ENCODE measurements around the gene GAS7.

The GAS7 gene

DNA sequence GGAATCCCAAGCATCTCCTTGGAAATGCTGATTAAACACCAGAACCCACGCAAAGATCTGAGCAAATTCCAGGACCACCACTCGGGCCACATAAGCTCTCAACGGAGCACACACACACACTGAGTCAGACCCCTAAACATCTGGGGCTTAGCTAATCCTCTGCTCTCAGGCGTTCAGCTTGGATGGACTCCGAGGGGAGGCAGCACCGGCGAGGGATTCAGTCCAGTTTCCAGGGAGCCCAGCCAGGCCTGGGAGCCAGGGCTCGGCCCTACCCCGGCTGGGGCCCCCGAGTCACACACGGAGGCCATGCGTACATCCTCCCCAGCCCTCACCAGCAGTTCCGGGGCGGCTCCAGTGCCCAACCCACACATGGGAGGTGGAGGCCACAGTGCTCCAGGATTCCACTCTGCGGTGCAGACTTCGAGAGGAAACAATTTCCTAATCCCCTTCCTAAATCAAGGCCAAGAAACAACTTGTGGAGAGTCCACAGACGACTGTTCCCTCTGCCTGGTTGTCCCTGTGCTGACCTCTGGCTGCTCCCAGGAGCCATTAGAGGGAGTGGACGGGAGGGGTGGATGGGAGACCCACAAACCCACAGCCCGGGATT lies 70.5 kb downstream of the GAS7 start:
- DNase-seq: no peak

DNA sequence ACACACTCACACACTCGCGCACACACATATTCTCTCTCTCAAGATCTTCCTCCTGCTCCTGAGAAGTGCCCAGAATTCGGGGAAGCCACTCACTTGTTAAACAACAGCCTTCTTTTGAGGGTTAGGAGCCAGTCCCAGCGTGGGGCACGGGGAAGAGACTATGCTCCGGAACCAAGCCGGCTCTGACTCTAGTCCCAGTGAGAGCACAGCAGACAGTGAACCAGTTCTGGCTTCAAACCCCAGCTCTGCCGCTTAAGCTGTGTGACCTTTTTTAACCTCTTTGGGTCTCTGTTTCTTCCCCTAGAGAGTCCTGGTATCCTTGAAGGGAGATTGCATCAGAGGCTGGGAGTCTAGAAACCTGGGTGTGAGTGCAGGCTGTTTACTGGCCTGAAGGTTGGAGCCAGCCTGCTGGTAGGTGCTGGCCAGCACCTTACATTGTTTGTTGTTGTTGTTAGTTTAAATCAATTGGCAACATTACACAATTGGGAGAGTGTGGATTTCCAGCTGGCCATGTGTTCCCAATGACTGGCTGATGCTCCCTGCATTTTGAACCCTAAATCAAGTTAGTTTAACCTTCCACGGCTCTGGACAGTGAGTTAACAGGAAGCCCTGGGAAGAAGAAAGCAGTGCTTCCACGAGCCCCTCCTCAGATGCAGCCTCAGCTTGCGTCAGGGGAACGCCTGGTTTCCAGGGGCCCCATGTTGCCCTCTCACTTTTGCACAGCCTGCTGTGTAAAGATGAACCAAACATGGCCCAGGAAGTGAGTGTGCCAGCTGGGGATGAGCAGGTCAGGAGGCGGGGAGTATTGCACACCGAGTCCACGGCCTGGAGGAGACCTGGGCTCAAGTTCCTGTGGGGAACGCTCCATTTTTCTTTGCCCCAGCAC lies 71.5 kb downstream of the GAS7 start:
- DNase-seq: no peak

DNA sequence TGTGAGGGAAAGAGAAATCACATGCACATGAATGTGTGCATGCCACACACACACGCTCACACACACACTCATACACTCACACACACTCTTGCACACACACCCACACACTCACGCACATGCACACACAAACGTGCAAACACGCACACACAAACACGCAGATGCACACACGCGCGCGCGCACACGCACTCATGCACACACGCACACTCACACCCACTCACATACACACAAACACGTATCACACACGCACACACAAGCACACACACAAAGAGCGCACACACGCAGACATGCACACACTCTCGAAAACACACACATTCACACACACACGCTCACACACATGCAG lies 72.2 kb downstream of the GAS7 start:
- DNase-seq: no peak

DNA sequence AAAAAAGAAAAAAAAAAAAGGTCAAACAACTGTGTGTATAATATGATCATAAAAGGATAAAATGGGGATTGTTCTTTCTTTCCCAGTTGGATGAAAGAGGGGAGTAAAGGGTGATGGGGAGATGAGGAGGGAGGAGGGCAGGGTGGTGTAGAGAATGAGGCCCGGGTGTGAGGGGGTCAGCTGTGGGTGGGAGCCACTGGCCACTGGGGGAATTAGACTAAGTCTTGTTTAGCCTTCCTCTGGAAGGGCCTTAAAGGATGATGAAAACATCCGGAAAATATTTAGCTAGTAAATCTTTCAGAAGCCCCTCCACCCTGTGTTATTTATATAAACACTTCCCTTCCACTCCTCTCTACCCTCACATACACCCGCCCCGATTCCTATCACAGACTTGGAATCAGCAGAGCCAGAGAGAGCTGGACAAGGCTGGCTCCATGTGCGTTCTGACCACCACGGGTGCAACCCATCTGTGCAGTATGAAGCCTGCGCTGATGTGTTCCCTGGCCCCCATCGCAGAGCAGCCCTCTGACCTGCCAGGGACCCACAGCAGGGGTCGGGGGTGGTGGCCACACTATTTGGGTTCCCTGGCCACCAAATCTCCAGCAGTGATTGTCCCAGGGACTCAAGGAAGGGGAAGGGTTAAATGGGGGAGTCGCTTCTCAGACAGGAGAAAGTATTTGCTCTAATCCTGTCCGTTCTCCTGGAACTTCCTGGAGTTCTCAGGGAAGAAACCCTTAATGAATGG lies 72.7 kb downstream of the GAS7 start:
- DNase-seq: no peak

DNA sequence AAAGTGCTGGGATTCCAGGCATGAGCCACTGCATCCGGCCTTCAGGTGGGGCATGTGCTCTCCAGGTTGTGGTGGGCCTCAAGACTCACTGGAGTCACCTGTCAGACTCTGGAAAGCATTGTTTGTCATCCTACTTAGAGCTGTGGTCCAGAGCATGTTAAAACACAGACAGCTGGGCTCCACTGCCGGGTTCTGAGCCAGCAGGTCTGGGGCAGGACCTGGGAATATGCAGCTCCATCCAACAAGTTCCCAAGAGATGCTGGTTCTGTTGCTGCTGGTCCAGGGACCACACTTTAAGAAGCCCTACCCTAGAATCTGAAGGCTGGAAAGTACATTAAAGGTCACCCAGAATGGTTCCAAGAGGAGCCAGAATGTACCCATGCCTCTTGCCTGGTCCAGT lies 75.3 kb downstream of the GAS7 start:
- DNase-seq: no peak

GRCh38 chr17:10121971-10122707 lies 76.3 kb downstream of the GAS7 start:
- no peak for DNase-seq

- DNase-seq: no peak
These were observed 77.7 kb downstream of the GAS7 start for GRCh38 chr17:10120749-10121148.

DNA sequence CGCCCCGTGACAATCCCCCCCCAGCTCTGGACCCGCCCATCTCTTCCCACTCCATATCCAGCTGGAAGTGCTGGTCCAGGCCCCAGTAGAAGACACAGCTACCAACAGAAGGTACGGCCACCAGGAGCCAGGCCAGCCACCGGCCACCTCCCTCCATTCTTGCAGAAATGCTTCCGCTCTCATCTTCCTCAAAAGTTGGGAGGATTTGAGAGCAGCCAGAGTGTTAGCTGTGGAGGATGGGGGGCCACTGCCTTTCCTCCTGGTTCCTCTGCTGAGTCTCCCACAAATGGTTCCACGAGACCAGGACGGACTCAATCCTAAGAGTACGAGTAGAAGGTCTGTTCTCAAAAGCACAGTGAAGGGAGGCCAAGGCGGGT lies 78.3 kb downstream of the GAS7 start:
- DNase-seq: no peak

DNA sequence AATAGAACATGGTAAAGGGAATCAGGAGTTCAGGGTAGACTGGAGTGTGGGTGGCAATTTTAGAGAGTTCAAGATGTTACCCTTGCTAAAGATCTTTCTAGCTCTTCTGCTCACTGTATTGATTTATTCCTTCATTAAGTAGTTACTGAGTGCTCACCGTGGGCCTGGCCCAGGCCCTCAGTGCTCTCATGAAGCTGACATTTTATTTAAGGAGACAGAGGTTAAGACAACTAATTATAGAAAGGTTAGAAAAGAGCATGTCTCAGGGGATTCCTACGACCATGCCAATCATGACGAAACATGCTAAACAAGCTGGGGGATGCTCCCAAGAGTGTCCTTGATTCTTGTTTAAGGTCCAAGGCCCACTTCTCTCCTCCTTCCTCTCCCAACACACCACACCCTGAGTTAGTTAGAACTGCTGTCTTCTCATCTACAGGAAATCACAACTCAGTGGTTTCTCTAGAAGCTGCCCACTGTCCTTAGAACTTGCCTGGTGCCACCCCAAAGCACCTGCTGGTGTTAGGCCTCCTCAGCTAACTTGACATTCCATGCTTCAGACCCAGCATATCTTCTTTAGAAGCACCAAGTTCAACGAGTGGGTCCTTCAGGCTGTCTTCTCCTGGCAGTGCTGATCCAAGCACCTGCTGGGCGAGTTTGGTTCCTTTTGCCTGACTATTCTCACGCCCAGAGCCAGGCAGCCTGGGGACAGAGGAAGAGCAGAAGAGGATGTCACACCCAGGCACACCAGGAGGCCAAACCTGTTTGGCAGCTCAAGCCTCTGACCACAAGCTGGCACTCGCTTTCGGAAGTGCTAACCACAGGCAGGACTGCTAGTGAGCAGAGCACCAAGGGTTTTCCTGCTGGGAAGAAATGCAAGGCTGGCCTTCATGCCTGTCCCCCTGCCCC lies 79.0 kb downstream of the GAS7 start:
- peak; percentile 47 for DNase-seq

- no peak for DNase-seq
These were observed 79.6 kb downstream of the GAS7 start for GRCh38 chr17:10118788-10119130.

DNA sequence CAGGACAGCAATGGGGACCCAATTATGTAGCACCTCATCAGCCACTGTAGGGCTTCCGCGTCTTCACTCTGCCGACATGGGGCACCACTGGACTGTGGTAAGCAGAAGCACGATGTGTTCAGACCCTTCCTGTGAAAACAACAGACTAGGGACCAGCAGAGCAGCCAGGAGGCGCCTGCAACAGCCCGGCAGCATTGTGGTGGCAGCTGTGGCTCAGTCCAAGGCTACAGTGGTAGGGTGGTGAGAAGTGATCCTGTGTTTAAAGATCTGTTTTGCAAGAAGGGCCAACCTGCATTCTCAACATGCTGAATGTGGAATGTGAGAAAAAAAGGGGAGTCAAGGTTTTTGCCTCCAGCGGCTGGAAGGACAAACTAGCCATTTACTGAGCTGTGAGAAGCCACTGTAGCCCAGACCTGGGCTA lies 80.8 kb downstream of the GAS7 start:
- no peak for DNase-seq

- no peak for DNase-seq
These were observed 81.5 kb downstream of the GAS7 start for GRCh38 chr17:10116753-10117420.

- DNase-seq: no peak
These were observed 82.1 kb downstream of the GAS7 start for GRCh38 chr17:10116267-10116666.

- no peak for DNase-seq
These were observed 82.9 kb downstream of the GAS7 start for GRCh38 chr17:10115536-10115932.

DNA sequence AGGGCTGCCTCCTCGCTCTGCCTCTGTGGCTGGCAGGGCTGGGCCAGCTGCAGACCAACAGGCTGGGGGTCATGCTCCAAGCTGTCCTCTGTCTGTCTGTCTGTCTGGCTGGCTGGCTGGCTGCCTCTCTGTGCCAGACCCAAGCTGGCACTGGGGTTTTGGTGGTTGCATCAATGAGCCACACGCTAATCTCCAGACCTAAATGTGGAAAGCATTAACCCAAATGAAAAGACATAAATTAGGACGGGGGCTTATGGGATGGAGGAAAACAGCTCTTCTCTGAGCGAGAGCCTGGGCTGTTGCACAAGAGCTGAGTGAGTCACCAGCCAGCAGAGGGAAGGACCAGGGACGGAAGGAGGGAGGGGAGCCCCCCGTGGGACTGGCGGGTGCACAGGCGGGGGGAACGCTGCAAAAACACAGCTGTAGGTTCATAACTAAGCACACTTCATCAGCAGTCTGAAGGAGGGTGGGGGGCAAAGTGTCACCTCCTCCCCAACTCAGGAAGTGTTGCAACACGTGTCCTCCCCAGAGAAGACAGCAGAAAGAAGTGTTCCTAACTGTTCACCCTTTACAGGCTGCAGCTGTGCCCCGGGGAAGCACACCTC lies 83.4 kb downstream of the GAS7 start:
- DNase-seq: no peak

DNA sequence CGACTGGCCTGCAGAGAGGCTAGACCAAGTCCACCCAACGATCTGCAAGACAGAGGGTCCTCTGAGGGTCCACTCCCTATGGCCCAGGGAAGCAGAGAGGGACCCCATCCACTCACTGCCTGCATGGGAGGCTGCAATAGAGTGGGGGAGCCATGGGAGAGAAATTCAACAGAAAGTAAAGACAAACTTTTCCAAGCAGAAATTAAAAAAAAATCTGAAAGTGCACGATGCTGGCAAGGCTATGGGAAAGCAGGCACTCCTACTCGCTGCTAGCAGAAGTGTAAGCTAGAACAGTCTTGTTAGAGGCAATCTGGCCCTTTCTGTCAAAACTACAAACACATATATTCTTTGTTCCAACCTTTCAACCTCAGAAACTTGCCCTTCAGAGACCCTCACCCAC lies 85.4 kb downstream of the GAS7 start:
- DNase-seq: no peak

GRCh38 chr17:10111907-10112452 lies 86.4 kb downstream of the GAS7 start:
- DNase-seq: no peak

- no peak for DNase-seq
These were observed 89.3 kb downstream of the GAS7 start for GRCh38 chr17:10109146-10109545.

DNA sequence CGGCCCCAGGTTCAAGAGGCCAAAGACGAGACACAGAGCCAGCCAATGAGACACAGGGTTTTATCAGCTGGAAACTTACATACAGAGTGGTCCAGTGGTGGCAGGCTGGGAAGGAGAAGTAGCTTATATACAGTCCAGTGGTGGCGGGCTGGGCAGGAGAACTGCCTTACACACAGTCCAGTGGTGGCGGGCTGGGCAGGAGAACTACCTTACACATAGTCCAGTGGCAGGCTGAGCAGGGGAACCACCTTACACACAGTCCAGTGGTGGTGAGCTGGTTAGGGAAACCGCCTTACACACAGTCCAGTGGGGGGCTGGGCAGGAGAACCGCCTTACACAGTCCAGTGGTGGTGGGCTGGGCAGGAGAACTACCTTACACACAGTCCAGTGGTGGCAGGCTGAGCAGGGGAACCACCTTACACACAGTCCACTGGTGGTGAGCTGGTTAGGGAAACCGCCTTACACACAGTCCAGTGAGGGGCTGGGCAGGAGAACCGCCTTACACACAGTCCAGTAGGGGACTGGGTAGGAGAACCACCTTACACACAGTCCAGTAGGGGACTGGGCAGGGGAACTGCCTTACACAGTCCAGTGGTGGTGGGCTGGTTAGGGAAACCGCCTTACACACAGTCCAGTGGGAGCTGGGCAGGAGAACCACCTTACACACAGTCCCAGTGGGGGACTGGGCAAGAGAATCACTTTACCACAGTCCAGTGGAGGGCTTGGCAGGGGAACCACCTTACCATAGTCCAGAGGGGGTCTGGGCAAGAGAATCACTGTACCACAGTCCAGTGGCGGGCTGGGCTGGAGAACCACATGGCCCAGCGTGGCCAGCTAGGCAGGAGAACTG lies 90.9 kb downstream of the GAS7 start:
- no peak for DNase-seq

- no peak for DNase-seq
These were observed 92.3 kb downstream of the GAS7 start for GRCh38 chr17:10106067-10106466.

Measured in DMS53 (cell line).